Muscle of back (tissue), 11 donors: ENCODE measurements around the gene PMEL. TPM values are rescaled to one million over a fixed set of nuclear protein-coding genes. Genes with fewer than 3 reads are reported as not detected.
"Not testable (repeated sequence)": the region's sequence is repeated elsewhere in the genome, so short reads cannot be mapped to it uniquely, and the experiment has no call there.

Experiments used
- DNase-seq, 3 donors: peaks; one replicate each; pipeline versions ENCODE4 v3.0.0 to v3.0.0-alpha.2; 2013
- polyA plus RNA-seq, 10 donors: library from polyadenylated mRNA; unstranded; fragments of 120-200 nt; gene quantifications; one replicate each; pipeline ENCODE4 v1.2.1, GENCODE V29; 2013; ENCODE audit not compliant: insufficient read length in 10 of 10

Gene PMEL
- polyA plus RNA-seq, 10 donors: 0.71 to 38.1 (median 1.4) TPM

DNA sequence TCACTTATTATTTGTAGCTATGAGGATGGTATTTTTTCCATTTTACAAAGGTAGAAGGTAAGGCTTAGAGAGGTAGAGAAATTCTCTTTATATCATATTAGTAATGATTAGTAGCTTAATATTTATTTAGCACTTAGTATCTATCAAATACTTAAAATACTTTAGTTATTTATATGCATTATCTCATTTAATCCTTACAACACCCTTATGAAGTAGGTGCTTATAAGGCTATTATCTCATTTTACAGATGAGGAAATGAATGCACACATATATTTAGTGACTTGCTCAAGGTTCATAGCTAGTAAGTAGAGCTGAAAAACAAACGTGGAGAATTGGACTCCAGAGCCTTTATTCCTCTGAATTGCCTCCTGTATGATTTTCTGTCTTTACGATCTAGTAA lies 19.0 kb upstream of the PMEL start:
- no peak for DNase-seq

- no peak for DNase-seq
Measured at GRCh38 chr12:55983232-55983842, 17.5 kb upstream of the PMEL start.

DNA sequence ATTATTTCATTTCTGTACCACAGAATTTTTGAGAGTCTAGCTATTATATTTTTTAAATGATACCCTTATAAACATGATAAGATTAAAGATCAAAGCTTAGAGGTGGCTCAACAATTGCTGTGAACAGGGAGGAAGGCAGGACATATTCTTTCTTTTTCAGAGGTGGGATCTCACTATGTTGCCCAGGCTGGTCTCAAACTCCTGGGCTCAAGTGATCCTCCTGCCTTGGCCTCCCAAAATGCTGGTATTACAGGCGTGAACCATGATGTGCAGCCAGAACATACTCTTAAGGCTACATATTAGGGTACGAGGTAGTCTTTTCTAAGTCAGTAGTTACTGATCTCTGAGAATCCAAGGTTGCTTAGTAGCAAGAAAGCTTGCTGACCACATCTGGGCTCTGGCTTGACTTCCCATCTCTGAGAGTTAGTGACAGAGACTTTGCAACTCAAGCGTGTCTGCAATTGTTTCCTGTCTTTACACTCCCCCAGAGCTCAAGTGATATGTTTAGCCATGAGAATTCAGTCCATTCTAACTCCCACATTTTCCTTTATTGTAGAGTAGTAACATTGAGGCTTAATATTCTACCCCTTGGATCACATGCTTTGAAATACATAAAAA lies 16.6 kb upstream of the PMEL start:
- no peak for DNase-seq

- DNase-seq: not testable (repeated sequence)
Measured at GRCh38 chr12:55981882-55982281, 16.0 kb upstream of the PMEL start.

DNA sequence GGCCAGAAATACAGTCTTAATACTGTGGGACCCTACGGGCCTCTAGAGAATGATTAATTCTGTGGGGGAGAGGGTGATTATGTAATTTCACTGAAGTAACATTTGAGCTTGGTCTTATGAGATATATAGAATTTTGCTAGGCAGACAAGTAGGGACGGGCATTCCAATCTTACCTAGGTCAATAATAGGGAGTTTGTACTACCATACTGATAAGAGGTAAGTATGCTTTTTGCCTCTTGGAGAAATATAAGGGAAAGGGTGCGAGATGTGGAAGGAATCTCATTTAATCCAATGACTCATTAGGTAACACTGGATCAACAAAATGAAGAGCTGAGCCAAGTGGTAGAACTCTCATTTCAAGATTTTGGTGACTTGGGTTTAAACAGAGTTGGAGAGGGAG lies 13.2 kb upstream of the PMEL start:
- DNase-seq: no peak

DNA sequence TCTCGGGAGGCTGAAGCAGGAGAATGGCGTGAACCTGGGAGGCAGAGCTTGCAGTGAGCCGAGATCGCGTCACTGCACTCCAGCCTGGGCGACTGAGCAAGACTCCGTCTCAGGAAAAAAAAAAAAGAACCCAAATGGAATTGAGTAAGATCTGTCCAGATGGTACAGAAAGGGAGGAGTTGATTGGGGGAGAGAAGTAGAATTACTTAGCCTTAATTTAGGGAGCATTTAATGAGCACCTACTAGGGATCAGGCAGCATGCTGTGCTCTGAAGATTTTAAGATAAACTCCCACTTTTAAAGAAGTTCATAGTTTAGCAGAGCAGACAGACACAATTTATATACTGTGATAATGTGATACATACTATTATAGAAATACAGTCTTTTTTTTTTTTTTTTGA lies 12.6 kb upstream of the PMEL start:
- DNase-seq: no peak

DNA sequence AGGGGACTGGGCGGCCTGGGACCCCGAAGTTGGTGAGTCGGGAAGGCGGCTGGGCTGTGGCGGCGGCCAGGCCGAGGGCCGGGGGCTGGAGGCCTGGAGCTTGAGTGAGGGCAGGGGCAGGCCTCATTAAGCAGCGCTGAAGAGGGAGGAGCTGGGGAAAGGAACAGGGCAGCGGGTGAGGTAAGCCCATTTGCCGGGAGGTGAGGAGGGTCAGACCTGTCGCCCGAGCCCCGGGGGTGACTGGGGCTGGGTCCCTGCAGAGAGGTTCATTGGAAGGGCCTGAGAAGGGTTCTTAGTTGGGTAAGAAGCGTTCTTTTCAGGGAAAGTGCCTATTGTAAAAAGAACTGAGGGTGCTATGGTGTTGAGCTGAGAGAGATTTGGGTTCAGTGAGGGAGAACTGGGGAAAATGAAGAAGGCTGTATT lies 8.5 kb upstream of the PMEL start:
- peak in 1 of 3 donors; percentile 54 for DNase-seq

- peak; percentile 99 to 100 (median 100) for DNase-seq
Measured at GRCh38 chr12:55973599-55974307, 7.9 kb upstream of the PMEL start, which contains the start of gene RAB5B. Gene RAB5B (plus strand): TSS chr12:55974078. CDS start chr12:55986961, 12,883 bp downstream.

DNA sequence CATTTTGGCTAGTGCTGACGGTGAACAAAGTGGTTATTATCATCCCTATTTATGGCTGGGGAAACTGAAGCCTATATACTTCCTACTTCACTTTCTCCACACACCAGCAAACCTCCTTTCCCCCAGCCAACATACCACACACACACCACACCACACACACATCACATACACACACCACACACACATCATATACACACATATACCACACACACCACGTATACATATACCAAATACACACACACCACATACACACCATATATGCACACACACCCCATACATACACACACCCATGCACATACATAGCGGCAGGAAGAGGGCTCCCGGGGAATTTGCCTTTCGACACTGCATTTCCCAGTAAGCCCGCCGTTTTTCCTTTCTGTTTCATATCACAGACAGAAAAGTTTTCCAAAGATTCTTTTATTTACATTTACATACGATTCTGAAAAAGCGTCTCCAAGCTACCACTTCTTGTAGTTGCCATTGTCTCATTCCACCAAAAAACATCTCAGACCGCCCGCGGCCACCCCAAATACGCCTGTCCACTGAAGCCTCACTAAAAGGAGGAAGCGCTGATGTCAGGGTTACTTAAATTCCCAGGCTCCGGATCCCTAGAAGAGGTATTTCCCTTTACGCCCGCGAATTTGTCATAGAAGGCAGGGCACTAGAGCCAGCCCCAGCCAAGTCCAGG lies 7.2 kb upstream of the PMEL start:
- peak in 2 of 3 donors; percentile 59 to 79 for DNase-seq

- no peak for DNase-seq
Measured at GRCh38 chr12:55972456-55972855, 6.6 kb upstream of the PMEL start.

- no peak for DNase-seq
Measured at GRCh38 chr12:55972042-55972441, 6.2 kb upstream of the PMEL start.

GRCh38 chr12:55970775-55971174 lies 4.9 kb upstream of the PMEL start:
- no peak for DNase-seq

DNA sequence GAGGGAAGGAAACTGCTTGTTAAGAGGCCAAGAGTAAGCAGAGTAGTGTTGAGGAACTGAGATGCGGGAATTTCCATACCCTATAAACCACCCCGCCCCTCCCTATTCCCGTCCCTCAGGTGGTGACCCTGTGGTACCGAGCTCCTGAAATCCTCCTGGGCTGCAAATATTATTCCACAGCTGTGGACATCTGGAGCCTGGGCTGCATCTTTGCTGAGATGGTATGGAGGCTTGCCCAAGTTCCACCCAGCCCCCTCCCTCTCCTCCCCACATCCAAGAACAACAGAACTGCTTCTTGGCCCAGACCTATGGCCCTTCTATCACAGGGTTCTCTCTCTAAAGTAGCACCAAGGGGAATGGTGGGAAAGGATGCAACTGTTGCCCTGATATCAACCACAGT lies 3.5 kb upstream of the PMEL start:
- DNase-seq: no peak

GRCh38 chr12:55966408-55967281 lies 803 bp upstream of the PMEL start, which contains the start of gene CDK2:
Gene CDK2 (plus strand): TSS chr12:55966830. CDS start chr12:55967009, 179 bp downstream.
- DNase-seq: peak; percentile 84 to 96 (median 94)

DNA sequence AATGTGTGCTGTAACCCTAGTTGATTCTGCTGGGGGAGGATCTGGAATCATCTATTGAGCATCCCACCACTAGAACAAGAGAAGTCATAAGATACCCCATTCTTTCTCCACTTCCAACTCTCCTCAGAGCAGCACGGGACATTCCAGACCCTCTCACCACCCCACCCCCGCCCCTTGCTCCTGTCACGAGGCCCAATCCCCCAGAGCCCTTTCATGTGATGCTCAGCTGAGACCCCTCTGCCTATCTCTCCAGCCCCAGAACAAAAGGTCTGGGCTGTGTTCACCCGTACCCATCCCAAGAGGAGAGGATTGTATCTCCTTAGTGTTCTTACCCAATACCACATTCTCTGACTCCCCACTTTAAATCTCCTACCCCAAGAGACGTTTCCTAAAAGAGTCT lies 602 bp downstream of the PMEL start:
- no peak for DNase-seq

DNA sequence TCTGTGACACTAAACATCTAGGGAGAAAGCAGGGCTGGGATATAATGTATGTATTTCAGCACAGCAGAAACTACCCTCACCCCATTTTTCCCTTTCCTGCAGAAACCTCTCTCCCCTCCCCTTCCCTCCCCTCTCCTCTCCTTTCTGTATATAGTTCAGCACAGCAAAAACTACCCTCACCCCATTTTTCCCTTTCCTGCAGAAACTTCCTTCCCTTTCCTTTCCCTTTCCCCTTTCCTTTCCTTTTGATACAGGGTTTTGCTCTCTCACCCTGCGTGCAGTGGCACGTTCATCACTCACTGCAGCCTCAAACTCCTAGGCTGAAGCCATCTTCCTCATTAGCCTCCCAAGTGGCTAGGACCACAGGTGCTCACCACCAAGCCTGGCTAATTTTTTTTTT lies 2.1 kb downstream of the PMEL start:
- DNase-seq: no peak

- no peak for DNase-seq
Measured at GRCh38 chr12:55957106-55957859, 8.6 kb downstream of the PMEL start.

DNA sequence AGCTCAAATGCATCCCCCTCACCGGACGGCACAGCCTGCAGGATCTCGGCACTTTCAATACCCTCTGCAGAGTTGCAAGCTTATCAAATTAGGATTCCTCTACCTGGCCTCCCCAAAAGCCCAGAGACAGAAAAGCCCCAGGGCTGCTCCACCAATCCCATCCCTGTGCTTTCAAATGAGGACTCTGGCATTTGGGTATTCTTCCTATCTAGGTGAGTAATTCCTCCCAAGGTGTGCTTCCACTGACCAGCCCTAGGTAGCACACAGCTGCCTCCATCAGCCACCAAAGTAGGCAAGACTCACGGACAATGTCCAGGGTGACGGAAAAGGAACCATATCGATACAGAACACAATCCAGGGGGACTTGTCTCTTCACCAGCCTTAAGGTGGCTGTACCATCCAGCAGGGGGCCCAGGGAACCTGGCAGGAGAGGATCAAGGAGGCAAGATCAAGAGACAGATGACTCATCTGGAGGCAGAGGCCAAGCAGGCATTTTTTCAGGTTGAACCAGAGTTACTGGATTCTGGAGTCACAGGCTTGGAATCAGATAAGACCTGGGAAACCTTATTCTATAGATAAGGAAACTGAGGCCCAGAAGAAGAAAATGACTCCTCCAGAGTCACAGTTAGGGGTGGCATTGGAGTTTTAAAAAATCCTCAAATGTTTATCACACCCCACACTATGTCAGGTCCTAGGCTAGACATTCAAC lies 9.9 kb downstream of the PMEL start:
- DNase-seq: no peak

- DNase-seq: no peak
Measured at GRCh38 chr12:55955344-55955743, 10.5 kb downstream of the PMEL start.

DNA sequence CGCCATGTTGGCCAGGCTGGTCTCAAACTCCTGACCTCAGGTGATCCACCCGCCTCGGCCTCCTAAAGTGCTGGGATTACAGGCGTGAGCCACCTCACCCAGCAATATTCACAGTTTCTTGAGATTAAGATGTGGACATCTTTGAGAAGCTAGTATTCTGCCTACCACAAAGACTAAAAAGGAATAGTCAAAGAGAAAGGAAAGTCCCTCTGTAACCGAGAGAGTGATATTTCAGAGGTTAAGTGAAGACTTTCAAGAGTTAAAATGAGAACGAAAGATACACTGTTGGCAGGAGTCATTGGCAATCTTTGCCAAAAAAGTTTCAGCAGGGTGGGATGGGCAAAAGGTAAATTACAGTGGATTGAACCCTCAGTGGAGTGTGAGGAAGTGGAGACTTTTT lies 19.3 kb downstream of the PMEL start:
- DNase-seq: no peak
